Measurements from ENCODE around the gene HLA-DQB2.

The HLA-DQB2 gene

DNA sequence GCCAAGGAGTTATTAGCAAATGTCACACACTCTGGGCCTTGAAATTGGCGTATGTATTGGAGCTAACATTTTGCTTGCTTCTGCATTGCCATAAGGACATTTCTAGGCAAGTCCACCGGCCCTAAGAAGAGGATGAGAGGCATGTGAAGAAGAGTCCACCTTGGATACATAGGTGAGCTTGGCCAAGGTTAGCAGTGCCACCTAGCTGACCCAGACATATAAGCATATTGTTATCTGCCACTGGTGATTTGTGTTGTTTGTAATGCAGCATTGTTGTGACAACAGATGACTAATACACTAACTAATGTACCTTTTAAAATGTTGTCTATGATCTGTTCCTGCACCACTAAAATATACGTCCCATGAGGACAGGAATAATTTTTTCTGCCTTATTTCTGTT is 46.9 kb downstream of the HLA-DQB2 start:
- TF ChIP-seq, protein P1, sequence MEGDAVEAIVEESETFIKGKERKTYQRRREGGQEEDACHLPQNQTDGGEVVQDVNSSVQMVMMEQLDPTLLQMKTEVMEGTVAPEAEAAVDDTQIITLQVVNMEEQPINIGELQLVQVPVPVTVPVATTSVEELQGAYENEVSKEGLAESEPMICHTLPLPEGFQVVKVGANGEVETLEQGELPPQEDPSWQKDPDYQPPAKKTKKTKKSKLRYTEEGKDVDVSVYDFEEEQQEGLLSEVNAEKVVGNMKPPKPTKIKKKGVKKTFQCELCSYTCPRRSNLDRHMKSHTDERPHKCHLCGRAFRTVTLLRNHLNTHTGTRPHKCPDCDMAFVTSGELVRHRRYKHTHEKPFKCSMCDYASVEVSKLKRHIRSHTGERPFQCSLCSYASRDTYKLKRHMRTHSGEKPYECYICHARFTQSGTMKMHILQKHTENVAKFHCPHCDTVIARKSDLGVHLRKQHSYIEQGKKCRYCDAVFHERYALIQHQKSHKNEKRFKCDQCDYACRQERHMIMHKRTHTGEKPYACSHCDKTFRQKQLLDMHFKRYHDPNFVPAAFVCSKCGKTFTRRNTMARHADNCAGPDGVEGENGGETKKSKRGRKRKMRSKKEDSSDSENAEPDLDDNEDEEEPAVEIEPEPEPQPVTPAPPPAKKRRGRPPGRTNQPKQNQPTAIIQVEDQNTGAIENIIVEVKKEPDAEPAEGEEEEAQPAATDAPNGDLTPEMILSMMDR (conservative IDR thresholded peaks at IDR 0.05; ENCODE audit: control insufficient read depth, insufficient read depth, low read depth, low read length), result no peak
- DNase-seq (ENCODE audit: low read depth), result no peak
- no peak overlapping the region for H3K4me3 ChIP-seq (ENCODE audit: control insufficient read depth, low read depth, low read length)

DNA sequence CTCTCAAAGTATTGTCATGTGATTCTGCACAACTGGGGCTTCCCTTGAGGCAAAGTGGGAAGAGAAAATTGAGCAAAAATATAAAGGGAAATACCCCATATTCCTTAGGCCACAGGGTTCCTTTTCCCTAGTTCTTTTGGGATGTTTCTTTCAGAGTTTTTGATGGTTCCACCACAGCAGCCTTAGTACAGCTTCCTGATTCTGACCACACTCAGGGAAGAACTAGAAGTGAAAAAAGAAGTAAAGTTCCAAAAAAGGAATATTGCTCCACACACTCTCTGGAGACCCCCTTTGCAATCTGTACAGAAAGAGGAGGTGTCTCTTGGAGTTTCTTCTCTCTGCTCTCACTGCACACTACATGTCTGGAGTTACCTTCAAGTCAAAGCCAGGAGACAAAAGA is 50.1 kb downstream of the HLA-DQB2 start:
- DNase-seq (ENCODE audit: low read depth), result no peak
- TF ChIP-seq, protein P1 (conservative IDR thresholded peaks at IDR 0.05; ENCODE audit: control insufficient read depth, insufficient read depth, low read depth, low read length), result no peak

DNA sequence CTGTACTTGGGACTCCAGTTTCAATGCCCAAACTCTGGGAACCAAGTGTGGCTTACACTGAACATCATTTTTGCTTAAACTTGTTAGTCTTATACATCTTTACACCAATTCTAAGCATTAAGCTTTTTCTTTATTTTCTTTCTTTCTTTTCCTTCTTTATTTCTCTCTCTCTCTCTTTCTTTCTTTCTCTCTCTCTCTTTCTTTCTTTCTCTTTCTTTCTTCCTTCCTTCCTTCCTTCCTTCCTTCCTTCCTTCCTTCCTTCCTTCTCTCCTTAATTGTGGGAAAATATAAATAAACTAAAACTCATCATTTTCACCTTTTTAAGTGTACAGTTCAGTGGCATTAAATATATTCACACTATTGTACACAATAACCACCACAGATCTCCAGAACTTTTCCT is 53.7 kb downstream of the HLA-DQB2 start:
- H3K4me3 ChIP-seq (ENCODE audit: control insufficient read depth, low read depth, low read length), result no peak overlapping the region
- TF ChIP-seq, protein P1 (conservative IDR thresholded peaks at IDR 0.05; ENCODE audit: control insufficient read depth, insufficient read depth, low read depth, low read length), result no peak
- DNase-seq (ENCODE audit: low read depth), result no peak

More for the DNA sequence above, 50.1 kb downstream of the HLA-DQB2 start:
- no peak overlapping the region for H3K4me3 ChIP-seq (ENCODE audit: control insufficient read depth, low read depth, low read length)

Data from fibroblast of mammary gland (primary cell).